Skeletal muscle tissue (tissue), 4 donors: ENCODE data around the gene LARP6. TPM values are rescaled to one million over a fixed set of nuclear protein-coding genes. Genes with fewer than 3 reads are reported as not detected.

Experiments
- H3K27ac ChIP-seq: one replicate; pipeline ENCODE4 v1.7.0; 2013; ENCODE audit warnings: mild to moderate bottlenecking, low read depth, low read length, inconsistent platforms
- H3K27me3 ChIP-seq, 3 donors: one replicate each; pipeline ENCODE4 v1.7.0; 2013; ENCODE audit warnings: low read length in 3 of 3; ENCODE audit not compliant: control insufficient read depth in 3 of 3, insufficient read depth in 3 of 3
- H3K36me3 ChIP-seq, 3 donors: one replicate each; pipeline ENCODE4 v1.7.0; 2013; ENCODE audit warnings: low read length in 3 of 3; ENCODE audit not compliant: control insufficient read depth in 3 of 3, insufficient read depth in 3 of 3
- H3K4me1 ChIP-seq, 3 donors: one replicate each; pipeline ENCODE4 v1.7.0; 2013; ENCODE audit warnings: low read length in 3 of 3, mild to moderate bottlenecking in 3 of 3; ENCODE audit not compliant: control insufficient read depth in 3 of 3, insufficient read depth in 3 of 3
- H3K4me3 ChIP-seq, 3 donors: one replicate each; pipeline ENCODE4 v1.7.0; 2013; ENCODE audit warnings: low read length in 3 of 3
- H3K9ac ChIP-seq, 3 donors: one replicate each; pipeline ENCODE4 v1.7.0; 2013; ENCODE audit warnings: low read length in 3 of 3, mild to moderate bottlenecking in 3 of 3, moderate library complexity in 2 of 3, low read depth in 1 of 3
- H3K9me3 ChIP-seq, 3 donors: one replicate each; pipeline ENCODE4 v1.7.0; 2013; ENCODE audit warnings: low read length in 3 of 3; ENCODE audit not compliant: control insufficient read depth in 3 of 3
- total RNA-seq: library from RNA; depleted of rRNA; stranded (reverse); fragments of >200 nt; gene quantifications from one replicate; pipeline ENCODE4 v1.2.3, GENCODE V29; 2014
- donor health status: Osteomylitis.

The LARP6 gene
- total RNA-seq, 1 donor from 2014 or later: 7.3 TPM

DNA sequence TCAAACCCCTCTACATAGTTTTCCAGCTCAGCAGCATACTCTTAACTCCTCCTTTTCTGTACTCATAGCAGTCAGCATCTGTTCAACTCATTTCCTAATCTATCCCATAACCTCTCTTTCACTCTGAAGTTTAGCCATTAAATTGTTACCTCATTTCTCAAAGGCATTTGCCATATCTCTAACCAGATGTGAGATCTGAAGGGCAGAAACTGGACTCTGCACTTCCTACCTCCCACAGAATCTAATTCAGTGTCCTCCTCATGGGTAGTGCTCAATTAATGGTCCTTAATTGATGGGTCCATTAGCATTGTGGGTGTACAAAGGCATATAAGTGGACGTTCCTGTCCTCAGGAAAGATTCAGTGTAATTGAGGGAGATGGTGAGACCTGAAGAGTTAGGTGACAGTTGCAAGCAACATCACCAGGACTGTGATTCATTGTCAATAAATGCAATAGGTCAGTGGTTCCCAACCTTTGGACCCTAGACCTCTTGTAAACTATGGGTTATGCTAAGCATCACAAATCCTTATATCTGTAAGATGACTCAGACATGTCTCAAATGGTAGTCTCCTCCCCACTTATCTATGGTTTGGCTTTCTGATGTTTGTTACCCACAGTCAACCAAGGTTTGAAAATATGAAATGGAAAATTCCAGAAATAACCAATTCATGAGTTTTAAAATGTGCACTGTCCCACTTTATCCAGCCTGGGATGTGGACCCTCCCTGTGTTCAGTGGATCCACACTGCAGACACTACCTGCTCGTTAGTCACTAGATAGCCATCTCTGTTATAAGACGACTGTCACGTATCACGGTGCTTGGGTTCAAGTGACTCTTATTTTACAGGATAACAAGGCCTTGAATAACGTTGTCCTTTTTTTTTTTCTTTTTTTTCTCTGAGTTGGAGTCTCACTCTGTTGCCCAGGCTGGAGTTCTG is 65.6 kb downstream of the LARP6 start:
- H3K9ac ChIP-seq: no peak overlapping the region
- H3K4me1 ChIP-seq: peaks cover under 1 to 3% (median 1%) of the 10 kb centered on the region in 3 donors
- H3K36me3 ChIP-seq: no peaks in the 10 kb centered on the region
- no peaks in the 10 kb centered on the region for H3K27me3 ChIP-seq
- no peaks in the 10 kb centered on the region for H3K9me3 ChIP-seq
- H3K27ac ChIP-seq: no peak overlapping the region
- H3K4me3 ChIP-seq: no peak overlapping the region

DNA sequence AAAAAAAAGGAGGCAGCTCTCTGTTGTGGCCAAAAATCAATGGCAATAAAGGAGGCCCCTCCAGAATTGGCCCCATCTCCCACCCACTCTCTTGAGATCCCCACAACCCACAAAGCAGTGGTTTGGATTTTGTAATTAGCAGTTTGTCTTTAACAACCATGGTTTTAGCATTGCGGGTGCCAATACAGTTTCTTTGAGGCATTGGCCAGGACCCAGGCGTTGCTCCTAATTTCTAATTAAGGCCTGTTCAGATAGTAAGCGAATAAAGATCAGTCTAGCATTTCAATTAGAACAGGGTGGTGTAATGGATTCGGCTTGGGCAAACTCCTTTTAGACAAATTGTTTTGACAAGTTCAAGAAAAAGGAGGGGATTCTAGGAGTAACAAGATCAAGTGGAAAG is 67.0 kb downstream of the LARP6 start:
- Histone ChIP-seq H3K27me3 (no peaks in the 10 kb centered on the region), H3K9me3 (no peaks in the 10 kb centered on the region), H3K4me3 (no peak overlapping the region)

DNA sequence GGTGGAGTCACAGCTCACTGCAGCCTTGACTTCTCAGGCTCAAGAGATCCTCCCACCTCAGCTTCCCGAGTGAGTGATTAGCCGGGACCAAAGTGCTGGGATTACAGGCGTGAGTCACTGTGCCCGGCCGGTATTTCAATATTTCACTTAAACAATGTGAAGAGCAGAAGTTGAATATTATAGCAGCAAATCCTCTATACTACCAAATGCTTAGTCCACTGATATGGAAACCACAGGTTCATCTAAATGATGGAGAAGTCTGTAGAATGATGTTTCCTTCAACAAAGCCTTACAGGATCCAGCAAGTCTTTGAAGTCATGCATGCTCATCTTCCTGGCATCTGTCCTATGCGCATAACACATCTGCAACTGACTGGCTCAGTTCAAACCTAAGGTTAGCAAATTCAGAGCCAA is 70.3 kb downstream of the LARP6 start:
- Histone ChIP-seq H3K4me1 (no peaks in the 10 kb centered on the region), H3K27ac (no peak overlapping the region), H3K9ac (no peak overlapping the region), H3K36me3 (no peaks in the 10 kb centered on the region), H3K27me3 (no peaks in the 10 kb centered on the region), H3K4me3 (no peak overlapping the region), H3K9me3 (no peaks in the 10 kb centered on the region)

More for the DNA sequence above, 67.0 kb downstream of the LARP6 start:
- Histone ChIP-seq H3K4me1 (peaks cover 0 to 3% (median 0%) of the 10 kb centered on the region in 3 donors), H3K9ac (no peak overlapping the region), H3K27ac (no peak overlapping the region), H3K36me3 (no peaks in the 10 kb centered on the region)

DNA sequence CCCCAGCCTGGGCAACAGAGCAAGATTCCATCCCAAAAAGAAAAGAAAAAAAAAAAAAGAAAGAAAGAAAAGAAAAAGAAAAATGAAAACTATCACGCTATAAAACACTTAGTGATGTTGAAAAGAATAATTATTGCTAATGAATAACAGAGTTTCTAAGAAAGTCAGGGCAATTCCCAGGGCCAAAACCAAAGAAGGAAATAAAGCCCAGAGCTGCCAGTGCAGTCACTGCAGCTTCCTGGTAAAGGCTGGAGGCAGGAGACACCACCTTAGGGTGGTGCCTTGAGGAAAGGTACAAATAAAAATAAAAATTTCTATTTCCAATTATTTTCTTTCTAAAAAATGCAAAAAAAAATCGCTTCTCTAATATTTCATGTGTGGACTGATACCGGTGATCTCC is 70.9 kb downstream of the LARP6 start:
- no peaks in the 10 kb centered on the region for H3K27me3 ChIP-seq
- no peaks in the 10 kb centered on the region for H3K9me3 ChIP-seq
- H3K9ac ChIP-seq: no peak overlapping the region
- H3K27ac ChIP-seq: no peak overlapping the region
- H3K4me1 ChIP-seq: no peaks in the 10 kb centered on the region
- no peaks in the 10 kb centered on the region for H3K36me3 ChIP-seq
- H3K4me3 ChIP-seq: no peak overlapping the region

DNA sequence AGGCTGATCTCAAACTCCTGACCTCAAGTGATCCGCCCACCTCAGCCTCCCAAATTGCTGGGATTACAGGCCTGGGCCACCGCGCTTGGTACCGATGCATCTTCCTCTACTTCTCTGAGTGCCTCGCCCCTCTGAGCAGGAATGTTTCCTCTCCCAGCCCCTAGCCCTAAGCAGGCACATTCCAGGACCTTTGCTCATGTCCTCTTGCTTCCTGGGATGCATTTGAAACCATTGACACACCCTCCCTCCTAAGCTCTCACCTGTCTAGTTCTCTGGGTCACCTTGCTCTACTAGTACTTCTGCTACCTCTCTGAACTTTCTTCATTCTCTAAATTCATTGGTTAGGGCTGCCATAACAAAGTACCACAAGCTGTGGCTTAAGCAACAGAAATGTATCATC is 72.7 kb downstream of the LARP6 start:
- Histone ChIP-seq H3K27ac (no peak overlapping the region), H3K9ac (no peak overlapping the region), H3K9me3 (no peaks in the 10 kb centered on the region), H3K27me3 (no peaks in the 10 kb centered on the region), H3K4me1 (no peaks in the 10 kb centered on the region), H3K4me3 (no peak overlapping the region), H3K36me3 (no peaks in the 10 kb centered on the region)

Other genes starting within 250 kb of the LARP6 start
- gene UACA, start 90.6 kb downstream of the LARP6 start, total RNA-seq: 100 TPM
- 5.2 TPM for gene THAP10, start 38.3 kb upstream of the LARP6 start, total RNA-seq
- 11.0 TPM for gene LRRC49, start 38.7 kb upstream of the LARP6 start, total RNA-seq